ENCODE measurements around the gene CALHM1. TPM values are rescaled to one million over a fixed set of nuclear protein-coding genes. Genes with fewer than 3 reads are reported as not detected.
A peak's percentile ranks its signal among the peaks of the same experiment; 100 is the strongest.

Gene CALHM1
- total and polyA plus RNA-seq, 4 donors = not detected

DNA sequence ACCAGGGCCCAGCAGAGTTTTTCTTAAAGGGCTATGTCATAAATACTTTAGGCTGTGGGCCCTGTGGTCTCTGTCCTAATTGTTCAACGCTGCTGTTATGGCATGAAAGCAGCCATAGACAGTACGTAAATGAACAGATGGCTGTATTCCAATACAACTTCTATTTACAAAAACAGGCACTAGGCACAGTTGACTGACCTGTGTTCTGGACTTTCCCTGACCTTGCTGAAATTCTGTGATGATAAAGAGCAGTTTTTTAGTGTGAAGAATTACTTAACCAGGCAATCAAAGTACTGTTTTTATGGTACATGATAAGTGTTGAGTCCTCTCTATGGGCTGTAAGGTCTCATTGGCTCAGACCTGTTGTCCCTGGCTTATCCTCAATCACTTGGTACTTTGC is 45.1 kb downstream of the CALHM1 start:
- Histone ChIP-seq H3K36me3 (ENCODE audit: control insufficient read depth in 4 of 4, insufficient read depth in 3 of 4, low read depth in 1 of 4, low read length in 3 of 4) (peaks cover 5 to 64% (median 40%) of the 10 kb centered on the region in 4 donors), H3K9ac (ENCODE audit: low read depth in 1 of 2, low read length in 2 of 2) (no peak overlapping the region), H3K4me1 (ENCODE audit: control insufficient read depth in 4 of 4, insufficient read depth in 4 of 4, low read length in 3 of 4) (peaks cover 0 to 41% (median 38%) of the 10 kb centered on the region in 4 donors), H3K27ac (ENCODE audit: low read depth in 1 of 2, low read length in 2 of 2) (peak overlapping the region; percentile 46 to 74), H3K27me3 (ENCODE audit: control insufficient read depth in 4 of 4, insufficient read depth in 4 of 4, low read length in 3 of 4) (no peaks in the 10 kb centered on the region), H3K9me3 (ENCODE audit: control insufficient read depth in 4 of 4, low read length in 3 of 4) (no peaks in the 10 kb centered on the region), H3K4me3 (ENCODE audit: low read depth in 1 of 3, low read length in 3 of 3) (no peak overlapping the region)
- peak; percentile 88 for TF ChIP-seq SP1 (IDR thresholded peaks at IDR 0.05)
- TF ChIP-seq, protein P1, sequence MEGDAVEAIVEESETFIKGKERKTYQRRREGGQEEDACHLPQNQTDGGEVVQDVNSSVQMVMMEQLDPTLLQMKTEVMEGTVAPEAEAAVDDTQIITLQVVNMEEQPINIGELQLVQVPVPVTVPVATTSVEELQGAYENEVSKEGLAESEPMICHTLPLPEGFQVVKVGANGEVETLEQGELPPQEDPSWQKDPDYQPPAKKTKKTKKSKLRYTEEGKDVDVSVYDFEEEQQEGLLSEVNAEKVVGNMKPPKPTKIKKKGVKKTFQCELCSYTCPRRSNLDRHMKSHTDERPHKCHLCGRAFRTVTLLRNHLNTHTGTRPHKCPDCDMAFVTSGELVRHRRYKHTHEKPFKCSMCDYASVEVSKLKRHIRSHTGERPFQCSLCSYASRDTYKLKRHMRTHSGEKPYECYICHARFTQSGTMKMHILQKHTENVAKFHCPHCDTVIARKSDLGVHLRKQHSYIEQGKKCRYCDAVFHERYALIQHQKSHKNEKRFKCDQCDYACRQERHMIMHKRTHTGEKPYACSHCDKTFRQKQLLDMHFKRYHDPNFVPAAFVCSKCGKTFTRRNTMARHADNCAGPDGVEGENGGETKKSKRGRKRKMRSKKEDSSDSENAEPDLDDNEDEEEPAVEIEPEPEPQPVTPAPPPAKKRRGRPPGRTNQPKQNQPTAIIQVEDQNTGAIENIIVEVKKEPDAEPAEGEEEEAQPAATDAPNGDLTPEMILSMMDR (IDR thresholded peaks at IDR 0.05; ENCODE audit: low read depth, low read length, missing input control) = no peak
- peak; percentile 68 to 83 for TF ChIP-seq HNF4A (conservative IDR thresholded peaks at IDR 0.05)
- TF ChIP-seq, protein P2, sequence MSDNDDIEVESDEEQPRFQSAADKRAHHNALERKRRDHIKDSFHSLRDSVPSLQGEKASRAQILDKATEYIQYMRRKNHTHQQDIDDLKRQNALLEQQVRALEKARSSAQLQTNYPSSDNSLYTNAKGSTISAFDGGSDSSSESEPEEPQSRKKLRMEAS (IDR thresholded peaks at IDR 0.05) = peak; percentile 37
- TF ChIP-seq, protein P3, sequence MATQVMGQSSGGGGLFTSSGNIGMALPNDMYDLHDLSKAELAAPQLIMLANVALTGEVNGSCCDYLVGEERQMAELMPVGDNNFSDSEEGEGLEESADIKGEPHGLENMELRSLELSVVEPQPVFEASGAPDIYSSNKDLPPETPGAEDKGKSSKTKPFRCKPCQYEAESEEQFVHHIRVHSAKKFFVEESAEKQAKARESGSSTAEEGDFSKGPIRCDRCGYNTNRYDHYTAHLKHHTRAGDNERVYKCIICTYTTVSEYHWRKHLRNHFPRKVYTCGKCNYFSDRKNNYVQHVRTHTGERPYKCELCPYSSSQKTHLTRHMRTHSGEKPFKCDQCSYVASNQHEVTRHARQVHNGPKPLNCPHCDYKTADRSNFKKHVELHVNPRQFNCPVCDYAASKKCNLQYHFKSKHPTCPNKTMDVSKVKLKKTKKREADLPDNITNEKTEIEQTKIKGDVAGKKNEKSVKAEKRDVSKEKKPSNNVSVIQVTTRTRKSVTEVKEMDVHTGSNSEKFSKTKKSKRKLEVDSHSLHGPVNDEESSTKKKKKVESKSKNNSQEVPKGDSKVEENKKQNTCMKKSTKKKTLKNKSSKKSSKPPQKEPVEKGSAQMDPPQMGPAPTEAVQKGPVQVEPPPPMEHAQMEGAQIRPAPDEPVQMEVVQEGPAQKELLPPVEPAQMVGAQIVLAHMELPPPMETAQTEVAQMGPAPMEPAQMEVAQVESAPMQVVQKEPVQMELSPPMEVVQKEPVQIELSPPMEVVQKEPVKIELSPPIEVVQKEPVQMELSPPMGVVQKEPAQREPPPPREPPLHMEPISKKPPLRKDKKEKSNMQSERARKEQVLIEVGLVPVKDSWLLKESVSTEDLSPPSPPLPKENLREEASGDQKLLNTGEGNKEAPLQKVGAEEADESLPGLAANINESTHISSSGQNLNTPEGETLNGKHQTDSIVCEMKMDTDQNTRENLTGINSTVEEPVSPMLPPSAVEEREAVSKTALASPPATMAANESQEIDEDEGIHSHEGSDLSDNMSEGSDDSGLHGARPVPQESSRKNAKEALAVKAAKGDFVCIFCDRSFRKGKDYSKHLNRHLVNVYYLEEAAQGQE (IDR thresholded peaks at IDR 0.05) = peak; percentile 36
- peak; percentile 21 for TF ChIP-seq NR2F2 (IDR thresholded peaks at IDR 0.05)
- TF ChIP-seq EGR1 (IDR thresholded peaks at IDR 0.05; ENCODE audit: low read depth in 2 of 2) = no peak
- TF ChIP-seq RAD21 (IDR thresholded peaks at IDR 0.05) = peak in 1 of 2 donors; percentile 8
- peak; percentile 27 for TF ChIP-seq FOXA1 (IDR thresholded peaks at IDR 0.05)
- peak in 1 of 2 donors; percentile 52 for TF ChIP-seq GABPA (IDR thresholded peaks at IDR 0.05 in 1 of 2, conservative IDR thresholded peaks at IDR 0.05 in 1 of 2)
- TF ChIP-seq HNF4G (IDR thresholded peaks at IDR 0.05) = no peak
- TF ChIP-seq FOXA2 (IDR thresholded peaks at IDR 0.05) = peak; percentile 67
- TF ChIP-seq YY1 (IDR thresholded peaks at IDR 0.05) = peak; percentile 70
- no peak for TF ChIP-seq TAF1 (conservative IDR thresholded peaks at IDR 0.05)
- TF ChIP-seq, protein P4, sequence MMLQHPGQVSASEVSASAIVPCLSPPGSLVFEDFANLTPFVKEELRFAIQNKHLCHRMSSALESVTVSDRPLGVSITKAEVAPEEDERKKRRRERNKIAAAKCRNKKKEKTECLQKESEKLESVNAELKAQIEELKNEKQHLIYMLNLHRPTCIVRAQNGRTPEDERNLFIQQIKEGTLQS (IDR thresholded peaks at IDR 0.05) = no peak
- peak in 1 of 2 donors; percentile 37 for TF ChIP-seq JUND (IDR thresholded peaks at IDR 0.05)
- TF ChIP-seq, protein P5, sequence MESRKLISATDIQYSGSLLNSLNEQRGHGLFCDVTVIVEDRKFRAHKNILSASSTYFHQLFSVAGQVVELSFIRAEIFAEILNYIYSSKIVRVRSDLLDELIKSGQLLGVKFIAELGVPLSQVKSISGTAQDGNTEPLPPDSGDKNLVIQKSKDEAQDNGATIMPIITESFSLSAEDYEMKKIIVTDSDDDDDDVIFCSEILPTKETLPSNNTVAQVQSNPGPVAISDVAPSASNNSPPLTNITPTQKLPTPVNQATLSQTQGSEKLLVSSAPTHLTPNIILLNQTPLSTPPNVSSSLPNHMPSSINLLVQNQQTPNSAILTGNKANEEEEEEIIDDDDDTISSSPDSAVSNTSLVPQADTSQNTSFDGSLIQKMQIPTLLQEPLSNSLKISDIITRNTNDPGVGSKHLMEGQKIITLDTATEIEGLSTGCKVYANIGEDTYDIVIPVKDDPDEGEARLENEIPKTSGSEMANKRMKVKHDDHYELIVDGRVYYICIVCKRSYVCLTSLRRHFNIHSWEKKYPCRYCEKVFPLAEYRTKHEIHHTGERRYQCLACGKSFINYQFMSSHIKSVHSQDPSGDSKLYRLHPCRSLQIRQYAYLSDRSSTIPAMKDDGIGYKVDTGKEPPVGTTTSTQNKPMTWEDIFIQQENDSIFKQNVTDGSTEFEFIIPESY (IDR thresholded peaks at IDR 0.05) = no peak
- peak; percentile 96 for TF ChIP-seq RXRA (IDR thresholded peaks at IDR 0.05)
- no peak for DNase-seq (ENCODE audit: low spot score)
- WGBS = 39% methylated on average over 2 of the region's 2 CpGs

Other genes starting within 250 kb of the CALHM1 start
- gene RPEL1, start 213.0 kb downstream of the CALHM1 start, total RNA-seq = not detected
- gene RPEL1, start 213.0 kb downstream of the CALHM1 start, polyA plus RNA-seq = not detected
- not detected for gene INA, start 181.8 kb downstream of the CALHM1 start, total RNA-seq
- not detected for gene INA, start 181.8 kb downstream of the CALHM1 start, polyA plus RNA-seq
- gene PCGF6, start 107.8 kb downstream of the CALHM1 start, total RNA-seq = 1 to 10 TPM; 6.0 to 6.4 TPM
- 1 to 10 TPM; 5.3 to 8.0 TPM for gene PCGF6, start 107.8 kb downstream of the CALHM1 start, polyA plus RNA-seq
- gene TAF5, start 90.9 kb downstream of the CALHM1 start, total RNA-seq = 1 to 10 TPM; 3.7 to 5.6 TPM
- 1 to 10 TPM in 1 of 2 donors, under 1 TPM in 1; 0.90 to 1.4 TPM for gene TAF5, start 90.9 kb downstream of the CALHM1 start, polyA plus RNA-seq
- gene ATP5MK, start 62.4 kb downstream of the CALHM1 start, total RNA-seq = 100 to 1,000 TPM in 1 of 2 donors, 10 to 100 TPM in 1; 74.7 to 190 TPM
- 100 to 1,000 TPM; 306 to 632 TPM for gene ATP5MK, start 62.4 kb downstream of the CALHM1 start, polyA plus RNA-seq
- 10 to 100 TPM; 11.1 to 20.9 TPM for gene PDCD11, start 62.3 kb downstream of the CALHM1 start, total RNA-seq
- gene PDCD11, start 62.3 kb downstream of the CALHM1 start, polyA plus RNA-seq = 1 to 10 TPM; 8.3 to 8.5 TPM
- gene CALHM2, start 6.5 kb downstream of the CALHM1 start, total RNA-seq = 1 to 10 TPM; 1.6 to 3.7 TPM
- gene CALHM2, start 6.5 kb downstream of the CALHM1 start, polyA plus RNA-seq = 1 to 10 TPM; 2.7 to 5.0 TPM
- gene CALHM3, start 20.3 kb upstream of the CALHM1 start, total RNA-seq = under 1 TPM in 1 of 2 donors, not detected in 1; 0.14 TPM
- not detected for gene CALHM3, start 20.3 kb upstream of the CALHM1 start, polyA plus RNA-seq
- 1 to 10 TPM in 1 of 2 donors, under 1 TPM in 1; 0.17 to 3.9 TPM for gene NEURL1, start 34.8 kb upstream of the CALHM1 start, total RNA-seq
- 1 to 10 TPM in 1 of 2 donors, under 1 TPM in 1; 0.11 to 1.3 TPM for gene NEURL1, start 34.8 kb upstream of the CALHM1 start, polyA plus RNA-seq